ENCODE data around the gene TFB1M. TPM values are rescaled to one million over a fixed set of nuclear protein-coding genes. Genes with fewer than 3 reads are reported as not detected.
"Not testable (repeated sequence)": the region's sequence is repeated elsewhere in the genome, so short reads cannot be mapped to it uniquely, and the experiment has no call there.

The TFB1M gene
- polyA plus RNA-seq, 1 donor = 25.6 TPM

DNA sequence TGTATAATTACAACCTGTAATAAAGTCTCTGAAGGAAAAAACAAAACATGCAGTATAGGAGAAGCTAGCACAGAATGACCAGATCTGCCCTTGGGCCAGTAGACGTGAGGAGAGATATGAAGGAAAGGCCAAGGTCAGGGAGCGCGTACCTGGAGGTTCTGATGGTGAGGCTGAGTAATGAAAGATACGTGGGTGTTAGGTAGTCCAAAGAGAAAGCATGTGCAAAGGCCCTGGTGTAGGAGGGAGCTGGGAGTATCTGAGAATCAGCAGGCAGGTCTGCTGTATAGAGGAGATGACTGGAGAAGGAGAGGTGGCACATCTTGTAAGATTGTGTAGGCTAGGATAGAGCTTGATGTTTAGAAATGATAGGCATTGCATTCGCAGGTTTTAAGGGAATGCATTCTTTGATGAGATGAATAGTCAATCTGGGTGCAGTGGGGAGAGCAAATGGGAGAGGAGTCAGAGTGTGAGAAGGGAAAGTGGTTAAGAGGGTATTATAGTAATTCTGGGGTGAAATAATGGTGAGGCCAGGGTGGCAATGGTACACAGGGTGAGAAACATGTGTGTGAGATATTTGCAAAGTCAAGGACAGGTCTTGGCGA is 15.9 kb upstream of the TFB1M start:
- DNase-seq = no peak

DNA sequence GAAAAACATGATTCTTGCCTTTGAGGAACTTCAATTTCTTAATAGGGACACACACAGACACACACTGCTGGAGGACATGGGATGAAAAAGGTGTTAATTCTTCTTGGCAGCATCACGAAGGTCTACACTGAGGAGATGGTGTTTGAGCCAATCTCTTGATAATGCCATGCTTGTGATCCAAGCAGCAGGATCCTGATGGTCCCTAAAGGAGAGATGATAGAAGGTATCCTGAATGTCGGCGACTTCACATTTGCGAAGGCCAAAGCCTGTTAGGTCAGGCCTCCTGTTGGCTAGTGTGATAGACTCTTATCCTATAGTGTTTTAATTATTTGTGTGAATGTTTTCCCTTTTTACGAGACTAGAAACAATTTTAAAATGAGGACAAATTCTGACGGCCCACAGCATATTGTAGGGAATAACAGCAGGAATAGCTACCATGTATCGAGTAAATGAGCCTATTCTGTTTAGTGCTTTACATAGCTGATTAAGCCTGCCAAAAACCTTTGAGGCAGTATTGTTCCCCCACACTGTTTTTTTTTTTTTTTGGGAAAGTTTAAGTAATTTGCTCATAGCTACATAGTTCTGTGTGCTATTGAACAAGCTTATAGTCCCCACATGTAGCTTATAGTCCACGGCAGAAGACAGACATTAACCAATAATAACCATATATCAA is 15.3 kb upstream of the TFB1M start:
- no peak for DNase-seq

GRCh38 chr6:155328539-155329459 is 14.5 kb upstream of the TFB1M start:
- DNase-seq = no peak

DNA sequence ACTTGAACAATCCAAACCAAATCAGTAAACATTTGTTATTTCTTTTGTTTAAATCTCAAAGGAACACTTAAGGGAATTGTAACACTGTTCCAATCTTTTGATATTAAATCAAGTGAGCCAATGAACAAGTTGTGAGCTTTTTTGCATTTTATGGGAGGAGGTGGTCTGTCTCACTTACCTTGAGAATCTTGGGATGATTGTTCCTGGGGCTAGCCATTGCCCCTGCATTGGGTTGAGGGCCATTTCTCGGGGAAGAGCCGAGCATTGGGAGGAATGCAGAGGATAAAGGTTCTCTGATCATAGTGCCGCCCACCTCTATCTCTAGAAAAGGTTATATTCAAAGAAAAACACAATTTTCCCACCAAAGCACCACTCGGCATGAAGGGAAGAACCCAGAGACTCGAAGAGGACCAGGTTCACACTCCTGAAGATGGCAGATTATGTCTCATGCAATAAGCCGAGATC is 13.8 kb upstream of the TFB1M start:
- no peak for DNase-seq

- peak; percentile 67 for DNase-seq
Measured at GRCh38 chr6:155327326-155328073, 13.2 kb upstream of the TFB1M start.

DNA sequence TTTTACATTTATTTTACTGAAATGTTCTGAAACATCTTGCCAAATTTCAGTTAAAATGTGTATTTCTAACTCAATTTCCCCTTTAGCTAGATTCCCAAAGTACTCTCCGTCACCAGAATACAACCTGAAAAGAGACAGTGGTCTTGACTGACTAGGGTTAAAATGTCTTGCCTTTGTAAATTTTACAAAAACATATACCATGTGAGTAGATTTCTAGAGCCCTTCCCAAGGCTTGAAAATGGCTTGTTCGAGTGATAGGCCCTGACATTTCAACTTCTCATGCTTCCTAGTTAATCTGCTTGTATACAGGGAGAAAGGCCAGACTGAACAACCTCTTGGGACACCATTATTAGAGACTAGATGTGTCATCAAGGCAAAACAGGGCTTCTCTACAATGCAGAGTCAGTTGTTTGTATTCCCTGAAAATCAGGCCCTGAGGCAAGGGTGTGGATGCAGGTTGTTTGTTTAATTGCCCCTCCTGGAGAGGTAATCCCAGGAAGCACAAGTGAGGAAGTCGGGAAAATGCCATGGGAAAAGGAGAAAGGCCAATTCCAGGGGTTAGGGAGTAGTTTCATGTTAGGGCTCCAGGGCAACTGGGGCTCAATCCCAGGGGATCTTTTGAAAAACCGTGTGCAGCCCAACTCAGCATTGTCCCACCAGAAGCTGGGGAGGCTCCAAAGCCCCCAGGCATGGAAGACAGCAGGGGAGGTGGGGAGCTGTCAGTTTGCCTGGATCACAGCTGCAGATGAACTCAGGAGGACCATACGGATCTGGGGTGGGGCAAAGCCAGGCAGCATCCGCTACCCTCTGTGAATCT is 11.6 kb upstream of the TFB1M start:
- DNase-seq = no peak

DNA sequence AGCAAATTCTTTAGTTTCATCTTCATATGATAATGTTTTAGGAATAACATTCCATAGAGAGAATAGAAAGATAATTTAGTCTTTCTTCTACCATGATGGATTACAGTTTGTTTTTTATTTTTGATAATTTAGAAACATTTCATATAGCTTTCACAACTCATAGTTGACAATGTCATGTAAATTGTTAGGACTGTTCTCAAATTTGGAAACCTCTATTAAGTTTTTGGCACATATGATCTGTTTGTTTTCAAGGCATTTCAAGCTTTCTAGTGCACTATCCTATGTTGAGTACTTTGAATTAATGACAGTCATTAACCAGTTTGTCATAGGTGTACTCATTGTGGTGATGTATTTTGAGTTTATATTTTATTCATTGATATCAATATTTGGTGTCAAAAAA is 10.7 kb upstream of the TFB1M start:
- no peak for DNase-seq

DNA sequence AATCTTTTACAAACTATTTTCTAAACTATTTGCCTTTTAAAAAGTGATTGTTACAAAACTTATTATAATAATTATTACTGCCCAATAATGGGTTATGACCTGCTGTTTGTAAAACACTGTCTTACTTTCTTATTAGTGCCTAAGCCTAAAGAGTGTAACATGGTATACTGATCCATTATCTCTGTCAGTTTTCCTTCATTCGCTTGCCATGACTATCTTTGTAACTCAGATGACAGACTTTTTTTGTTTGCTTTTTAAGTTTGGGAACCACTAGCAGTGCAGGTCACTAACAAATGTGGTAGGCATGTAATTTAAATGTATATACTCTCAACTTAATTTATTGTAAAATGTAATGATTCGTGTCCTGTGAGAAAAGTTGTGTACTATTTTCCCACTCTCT is 9.9 kb upstream of the TFB1M start:
- no peak for DNase-seq

- DNase-seq = no peak
Measured at GRCh38 chr6:155319902-155320301, 5.6 kb upstream of the TFB1M start.

GRCh38 chr6:155317186-155317585 is 2.9 kb upstream of the TFB1M start:
- no peak for DNase-seq

DNA sequence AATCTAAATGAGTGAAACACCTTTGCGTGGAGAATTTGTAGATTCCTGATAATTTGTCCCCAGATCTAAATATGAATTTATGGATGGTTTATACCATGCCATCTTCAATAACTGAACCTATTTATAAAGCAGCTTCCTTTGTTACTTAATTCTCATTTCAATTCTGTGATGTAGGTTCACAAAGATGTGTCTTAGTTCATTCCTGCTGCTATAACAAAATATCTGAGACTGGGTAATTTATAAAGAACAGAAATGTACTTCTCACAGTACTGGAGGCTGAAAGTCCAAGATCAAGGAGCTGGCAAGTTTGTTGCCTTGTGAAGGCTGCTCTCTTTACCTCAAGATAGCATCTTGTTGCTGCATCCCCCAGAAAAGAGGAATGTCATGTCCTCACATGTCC is 2.1 kb upstream of the TFB1M start:
- no peak for DNase-seq

DNA sequence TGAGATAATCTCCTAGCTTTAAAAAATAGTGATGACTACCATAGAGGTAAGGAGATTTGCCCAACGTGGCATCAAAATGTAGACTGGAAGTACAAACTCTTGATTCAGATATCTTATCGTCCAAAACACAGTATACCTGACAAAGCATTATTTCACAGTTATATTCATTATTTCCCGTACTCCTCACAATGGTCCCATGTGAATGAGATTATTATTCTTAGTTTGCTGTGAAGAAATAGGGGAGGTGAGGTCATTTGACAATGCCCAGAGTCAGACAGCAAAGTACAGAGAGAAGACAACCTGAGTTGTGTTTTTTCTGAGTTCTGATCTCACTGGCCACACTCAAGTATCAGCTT is 1.2 kb upstream of the TFB1M start:
- no peak for DNase-seq

- no peak for DNase-seq
Measured at GRCh38 chr6:155314773-155315515, 660 bp upstream of the TFB1M start.

- no peak for DNase-seq
Measured at GRCh38 chr6:155313602-155314091, 637 bp downstream of the TFB1M start.

DNA sequence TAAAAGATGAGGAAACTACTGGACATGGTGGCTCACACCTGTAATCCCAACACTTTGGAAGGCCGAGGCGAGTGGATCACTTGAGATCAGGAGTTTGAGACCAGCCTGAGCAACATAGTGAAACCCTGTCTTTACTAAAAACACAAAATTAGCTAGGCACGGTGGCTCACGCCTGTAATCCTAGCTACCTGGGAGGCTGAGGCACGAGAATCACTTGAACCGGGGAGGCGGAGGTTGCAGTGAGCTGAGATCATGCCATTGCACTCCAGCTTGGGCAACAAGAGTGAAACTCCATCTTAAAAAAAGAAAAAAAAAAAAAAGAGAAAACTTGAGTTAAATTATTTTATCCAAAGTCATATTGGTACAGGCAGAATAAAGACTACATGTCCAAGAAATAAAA is 1.3 kb downstream of the TFB1M start:
- DNase-seq = not testable (repeated sequence)

DNA sequence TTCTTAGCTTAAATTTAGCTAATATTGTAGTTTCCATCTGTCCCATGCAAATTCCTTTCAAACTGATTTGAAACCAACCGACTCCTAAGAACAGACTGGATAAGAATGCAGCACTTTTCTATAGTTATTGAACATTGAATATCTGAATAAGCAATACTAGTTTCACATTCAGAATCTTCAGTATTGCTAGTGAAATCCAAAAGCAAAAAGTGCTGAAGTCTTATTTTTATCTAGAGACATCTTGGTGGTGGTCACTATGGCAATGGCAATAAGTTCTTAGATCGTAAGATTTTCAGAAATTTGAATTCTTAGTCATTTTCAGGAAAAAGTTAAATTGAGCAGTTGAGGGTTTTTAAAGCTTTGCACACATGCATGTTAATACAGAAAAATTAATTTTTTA is 2.7 kb downstream of the TFB1M start:
- no peak for DNase-seq

DNA sequence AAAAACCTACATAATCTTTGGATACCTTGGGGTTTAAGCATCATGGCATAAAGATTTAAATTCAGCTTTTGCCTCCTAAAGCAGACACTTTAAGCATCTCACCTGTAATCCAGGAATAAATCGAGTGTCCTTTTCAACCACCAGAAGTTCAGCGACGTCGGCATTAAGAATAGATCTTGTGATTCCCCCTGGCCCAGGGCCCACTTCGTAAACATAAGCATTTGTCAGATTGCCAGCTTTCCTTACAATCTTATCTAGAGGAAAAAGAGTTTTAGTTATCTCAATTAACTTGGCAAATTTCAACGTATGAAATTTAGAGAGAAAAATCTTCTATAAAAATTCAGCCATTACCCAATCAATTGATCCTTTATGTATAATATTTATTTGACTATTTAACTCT is 3.2 kb downstream of the TFB1M start:
- no peak for DNase-seq

- no peak for DNase-seq
Measured at GRCh38 chr6:155310596-155310995, 3.7 kb downstream of the TFB1M start.

GRCh38 chr6:155309150-155309549 is 5.1 kb downstream of the TFB1M start:
- no peak for DNase-seq

DNA sequence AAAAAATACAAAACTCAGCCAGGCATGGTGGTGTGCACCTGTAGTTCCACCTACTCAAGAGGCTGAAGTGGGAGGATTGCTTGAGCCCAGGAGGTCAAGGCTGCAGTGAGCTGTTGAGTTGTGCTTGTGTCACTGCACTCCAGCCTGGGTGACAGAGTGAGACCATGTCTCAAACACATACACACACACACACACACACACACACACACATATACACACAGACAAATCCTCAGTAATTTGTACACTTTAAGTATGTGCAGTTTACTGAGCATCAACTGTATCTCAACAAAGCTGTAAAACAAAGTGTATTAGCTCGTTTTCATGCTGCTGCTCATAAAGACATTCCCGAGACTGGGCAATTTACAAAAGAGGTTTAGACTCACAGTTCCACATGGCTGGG is 7.3 kb downstream of the TFB1M start:
- no peak for DNase-seq

Data from left kidney (tissue), 2 donors.